ENCODE data around the gene LHX4. TPM values are rescaled to one million over a fixed set of nuclear protein-coding genes. Genes with fewer than 3 reads are reported as not detected.

The LHX4 gene
- total and polyA plus RNA-seq, 2 of the 8 experiments (the other 6 are each of a cell fraction or from before 2014, with no cell fraction given) = 0.85 to 4.9 TPM

GRCh38 chr1:180221462-180221861 lies 8.6 kb upstream of the LHX4 start (continued):
- no peak for TF ChIP-seq SIN3A (conservative IDR thresholded peaks at IDR 0.05 in 1 of 2, IDR thresholded peaks at IDR 0.05 in 1 of 2; ENCODE audit: low read depth in 1 of 2, low read length in 2 of 2)
- no peak for TF ChIP-seq HDAC6 (IDR thresholded peaks at IDR 0.05; ENCODE audit: low read depth, low read length)
- TF ChIP-seq CBX8 (IDR thresholded peaks at IDR 0.05; ENCODE audit: borderline replicate concordance, low read depth, low read length) = no peak
- no peak for TF ChIP-seq ATF3 (IDR thresholded peaks at IDR 0.05; ENCODE audit: insufficient read depth, low read depth, low read length)
- no peak for TF ChIP-seq NRF1 (IDR thresholded peaks at IDR 0.05; ENCODE audit: low read depth, low read length)
- no peak for TF ChIP-seq BCL11A (IDR thresholded peaks at IDR 0.05; ENCODE audit: low read depth in 2 of 2, low read length in 2 of 2)
- TF ChIP-seq BACH1 (IDR thresholded peaks at IDR 0.05; ENCODE audit: low read length) = no peak
- no peak for TF ChIP-seq JUND (IDR thresholded peaks at IDR 0.05; ENCODE audit: low read length)

Measured in H1 (cell line).